Measurements from ENCODE around the gene FIS1.

Gene FIS1

DNA sequence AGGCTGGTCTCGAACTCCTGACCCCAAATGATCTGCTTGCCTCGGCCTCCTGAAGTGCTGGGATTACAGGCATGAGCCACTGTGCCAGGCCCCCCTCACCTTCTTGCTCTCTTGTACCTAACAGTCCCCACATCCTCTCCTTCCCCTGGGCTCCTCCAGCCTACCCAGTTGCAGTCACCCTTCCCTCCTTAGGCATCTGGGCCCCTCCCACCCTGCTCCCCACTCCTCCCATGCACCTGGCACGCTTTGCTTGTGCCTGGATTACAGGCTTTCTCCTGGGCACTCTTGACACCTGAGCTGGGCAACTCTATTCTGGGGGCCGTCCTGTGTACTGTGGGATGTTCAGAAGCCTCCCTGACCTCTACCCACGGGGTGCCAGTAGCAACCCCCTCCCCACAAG lies 10.2 kb downstream of the FIS1 start:
- no peak for DNase-seq (ENCODE audit: low read depth in 2 of 2)

DNA sequence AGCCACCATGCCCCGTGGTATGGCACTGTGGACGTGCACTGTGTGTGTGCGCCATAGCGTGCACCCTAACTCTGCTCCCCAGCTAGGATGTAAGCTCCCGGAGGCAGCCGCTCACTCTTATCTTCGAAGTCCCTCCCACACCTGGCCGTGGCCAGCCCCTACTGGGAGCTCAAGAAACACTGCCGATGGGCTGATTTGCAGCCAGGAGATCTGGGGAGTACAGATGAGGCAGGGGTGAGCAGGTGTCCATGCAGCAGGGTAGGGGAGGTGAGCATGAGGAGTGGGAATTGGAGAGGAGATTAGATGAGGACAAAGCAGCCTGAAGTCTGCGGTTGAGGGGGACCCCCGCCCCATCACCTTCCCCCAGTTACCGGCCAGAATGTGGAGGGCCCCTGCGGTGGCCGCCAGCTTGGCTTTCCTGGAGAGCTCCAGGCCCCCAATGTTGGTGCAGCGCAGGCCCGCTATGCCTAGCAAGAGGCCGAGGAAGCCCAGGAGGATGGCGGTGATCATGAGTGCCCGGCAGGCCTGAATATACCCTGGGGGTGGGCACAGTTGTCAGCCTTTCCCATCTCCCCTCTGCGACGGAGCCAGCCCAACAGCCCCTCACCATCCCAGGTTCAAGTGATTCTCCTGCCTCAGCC lies 10.9 kb downstream of the FIS1 start:
- DNase-seq (ENCODE audit: low read depth in 2 of 2): no peak

DNA sequence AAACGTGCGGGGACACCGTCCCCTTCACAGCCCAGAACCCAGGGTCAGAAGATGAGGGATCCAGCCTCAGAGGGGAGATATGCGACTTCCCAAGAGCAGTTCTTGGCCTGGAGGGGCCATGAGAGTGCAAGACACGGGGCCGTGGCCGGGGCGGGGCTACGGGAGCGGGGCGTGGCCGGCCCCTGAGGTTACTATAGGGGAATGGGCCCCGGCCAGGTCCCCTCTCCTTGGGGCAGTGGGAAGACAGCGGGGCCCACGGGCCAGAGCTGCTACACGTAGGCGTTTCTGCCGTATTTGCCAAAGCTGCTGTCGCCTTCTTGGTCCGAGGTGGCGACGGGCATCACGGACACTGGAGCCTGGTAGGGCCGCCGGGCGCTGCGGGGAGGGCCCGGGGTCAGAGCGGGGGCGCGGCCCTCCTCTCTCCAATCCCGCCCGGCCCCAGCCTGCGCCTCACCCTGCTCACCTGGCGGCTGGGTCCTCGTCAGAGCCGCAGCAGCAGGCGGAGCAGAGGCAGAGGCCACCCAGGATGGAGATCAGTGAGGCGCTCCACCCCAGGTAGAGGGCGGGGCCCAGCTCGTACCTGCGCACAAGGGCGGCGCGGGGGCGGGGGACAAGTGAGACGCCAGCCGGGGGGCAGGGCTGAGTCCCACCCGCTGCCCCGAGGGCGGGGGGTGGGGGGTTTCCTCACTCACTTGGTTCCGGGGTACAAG lies 12.6 kb downstream of the FIS1 start:
- DNase-seq (ENCODE audit: low read depth in 2 of 2): no peak

DNA sequence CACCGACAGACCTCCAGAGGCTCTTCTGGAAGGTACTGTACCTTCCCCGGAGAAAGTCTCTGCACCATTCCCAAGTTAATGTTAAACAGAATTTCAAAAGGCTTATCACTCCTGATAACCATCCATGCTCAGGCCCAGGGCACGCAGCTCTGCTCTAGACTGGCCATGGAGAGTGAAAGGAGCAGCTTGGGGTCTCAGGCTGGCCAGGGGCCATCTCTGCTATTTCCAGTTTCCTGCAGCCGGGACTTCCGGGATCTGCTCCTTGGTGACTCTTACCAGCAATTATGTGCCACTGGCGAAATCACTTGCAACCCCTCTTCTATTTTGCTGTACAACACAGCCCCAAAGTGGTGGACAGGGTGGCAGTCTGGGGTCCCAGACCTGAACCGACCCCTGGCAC lies 13.2 kb downstream of the FIS1 start:
- no peak for DNase-seq (ENCODE audit: low read depth in 2 of 2)

DNA sequence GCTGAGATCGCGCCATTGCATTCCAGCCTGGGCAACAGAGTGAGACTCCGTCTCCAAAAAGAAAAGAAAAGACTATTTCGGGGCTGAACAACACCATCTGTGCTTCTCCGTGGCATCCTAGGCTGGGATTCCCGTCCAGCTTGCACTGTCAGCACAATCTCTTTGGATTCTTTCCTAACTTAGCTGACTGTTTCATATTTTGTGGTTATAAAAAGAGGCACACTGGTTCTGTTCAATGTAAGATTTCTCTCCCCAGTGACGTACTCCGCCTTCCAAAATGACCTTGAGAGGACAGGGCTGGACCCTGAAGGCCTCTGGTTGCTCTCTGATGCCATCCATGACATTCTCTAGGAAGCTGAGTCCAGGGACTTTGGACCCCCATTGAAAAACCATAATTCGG lies 18.2 kb downstream of the FIS1 start:
- no peak for DNase-seq (ENCODE audit: low read depth in 2 of 2)

DNA sequence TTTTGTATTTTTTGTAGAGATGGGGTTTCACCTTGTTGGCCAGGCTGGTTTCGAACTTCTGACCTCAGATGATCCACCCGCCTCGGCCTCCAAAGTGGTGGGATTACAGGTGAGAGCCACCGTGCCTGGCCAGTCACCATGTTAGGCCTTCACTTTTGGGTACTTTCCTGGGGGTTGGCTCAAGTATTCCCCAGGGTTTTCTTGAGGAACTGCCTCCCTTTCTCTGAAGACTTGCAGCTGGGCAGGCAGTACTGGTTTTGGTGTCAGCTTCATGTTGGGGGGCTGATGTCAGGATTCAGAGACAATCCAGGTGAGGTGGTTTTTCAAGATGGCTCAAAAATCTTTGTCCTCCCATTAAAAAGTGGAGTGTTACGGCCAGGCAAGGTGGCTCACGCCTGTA lies 19.2 kb downstream of the FIS1 start:
- DNase-seq (ENCODE audit: low read depth in 2 of 2): no peak

DNA sequence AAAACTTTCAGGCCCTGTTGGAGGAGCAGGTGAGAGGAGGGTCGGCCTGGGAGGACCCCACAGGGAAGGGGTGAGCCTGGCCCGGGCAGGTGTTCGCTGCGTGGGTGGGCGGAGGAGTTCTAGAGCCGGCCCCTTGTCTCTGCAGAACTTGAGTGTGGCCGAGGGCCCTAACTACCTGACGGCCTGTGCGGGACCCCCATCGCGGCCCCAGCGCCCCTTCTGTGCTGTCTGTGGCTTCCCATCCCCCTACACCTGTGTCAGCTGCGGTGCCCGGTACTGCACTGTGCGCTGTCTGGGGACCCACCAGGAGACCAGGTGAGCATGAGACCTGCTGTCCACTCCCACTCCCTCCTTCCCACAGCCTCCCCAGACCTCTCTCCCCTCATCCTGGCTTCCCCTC lies 21.4 kb downstream of the FIS1 start:
- DNase-seq (ENCODE audit: low read depth in 2 of 2): no peak

DNA sequence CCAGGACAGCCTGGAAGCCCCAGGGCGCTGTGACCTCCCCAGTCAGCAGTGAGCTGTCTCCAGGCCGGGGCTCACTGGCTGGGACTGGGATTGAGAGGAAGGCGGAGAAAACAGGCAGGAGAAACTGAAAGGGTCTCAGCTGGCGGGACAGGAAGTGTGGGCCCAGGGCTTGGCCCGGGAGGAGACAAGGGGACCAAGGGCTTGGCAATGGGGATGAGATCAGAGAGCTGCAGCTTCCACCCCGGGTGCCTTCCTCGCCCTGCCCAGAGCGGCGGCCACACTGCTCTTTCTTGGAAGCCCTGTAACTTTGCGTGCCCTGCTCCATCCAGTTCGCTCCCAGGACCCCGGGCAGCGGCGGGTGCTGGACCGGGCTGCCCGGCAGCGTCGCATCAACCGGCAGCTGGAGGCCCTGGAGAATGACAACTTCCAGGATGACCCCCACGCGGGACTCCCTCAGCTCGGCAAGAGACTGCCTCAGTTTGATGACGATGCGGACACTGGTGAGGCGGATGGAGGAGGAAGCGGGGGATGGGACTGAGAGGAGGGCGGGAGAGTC lies 22.5 kb downstream of the FIS1 start:
- no peak for DNase-seq (ENCODE audit: low read depth in 2 of 2)

DNA sequence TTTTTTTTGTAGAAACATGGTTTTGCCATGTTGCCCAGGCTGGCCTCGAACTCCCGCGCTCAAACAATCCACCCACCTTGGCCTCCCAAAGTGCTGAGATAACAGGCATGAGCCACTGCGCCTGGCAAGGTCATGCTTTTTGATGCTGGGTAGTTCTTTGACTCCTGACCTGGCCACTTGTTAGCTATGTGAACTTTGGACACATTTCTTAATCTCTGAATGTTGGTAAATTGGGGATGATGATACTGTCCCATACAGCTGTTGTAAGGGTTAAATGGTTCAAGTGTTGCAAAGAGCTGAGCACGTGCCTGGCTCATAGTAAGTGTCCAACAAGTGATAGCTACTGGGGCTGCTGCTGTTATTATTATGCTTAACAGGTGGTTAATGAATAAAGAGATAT lies 24.6 kb downstream of the FIS1 start:
- no peak for DNase-seq (ENCODE audit: low read depth in 2 of 2)

DNA sequence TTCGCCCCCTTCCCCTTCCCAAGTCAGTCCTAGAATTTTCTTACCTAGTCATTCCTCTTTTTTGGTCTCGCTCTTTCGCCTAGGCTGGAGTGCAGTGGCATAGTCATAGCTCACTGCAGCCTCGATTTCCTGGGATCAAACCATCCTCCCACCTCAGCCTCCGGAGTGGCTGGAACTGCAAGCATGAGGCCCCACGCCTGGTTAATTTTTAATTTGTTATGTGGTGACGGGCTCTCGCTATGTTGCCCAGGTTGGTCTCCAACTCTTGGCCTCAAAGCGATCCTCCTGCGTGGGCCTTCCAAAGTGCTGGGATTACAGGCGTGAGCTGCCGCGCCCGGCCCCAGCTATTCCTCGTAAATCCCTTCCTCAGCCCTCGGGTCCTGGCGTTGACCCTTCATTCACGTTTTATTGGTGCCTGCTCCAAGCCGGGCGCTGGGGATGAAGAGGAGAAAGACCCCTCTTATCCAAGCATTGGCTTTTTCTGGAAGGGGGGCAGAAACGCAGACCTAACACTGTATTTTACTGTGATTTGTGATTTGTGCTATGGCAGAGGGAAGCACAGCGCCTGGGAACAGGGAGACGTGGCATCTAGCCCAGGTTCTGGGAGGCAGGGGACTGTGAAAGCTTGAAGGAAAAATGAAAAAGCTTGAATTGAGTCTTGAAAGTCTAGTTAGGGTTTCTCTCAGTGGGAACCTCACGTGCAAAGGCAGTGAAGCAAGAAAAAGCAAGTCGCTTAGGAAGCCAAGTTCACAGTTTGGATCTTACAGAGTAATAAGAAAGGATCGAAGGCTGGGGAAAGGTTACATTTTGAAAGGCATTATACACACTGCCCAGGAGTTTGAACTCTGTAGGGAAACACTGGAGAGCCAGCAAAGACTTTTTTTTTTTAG lies 26.4 kb downstream of the FIS1 start:
- DNase-seq (ENCODE audit: low read depth in 2 of 2): no peak

DNA sequence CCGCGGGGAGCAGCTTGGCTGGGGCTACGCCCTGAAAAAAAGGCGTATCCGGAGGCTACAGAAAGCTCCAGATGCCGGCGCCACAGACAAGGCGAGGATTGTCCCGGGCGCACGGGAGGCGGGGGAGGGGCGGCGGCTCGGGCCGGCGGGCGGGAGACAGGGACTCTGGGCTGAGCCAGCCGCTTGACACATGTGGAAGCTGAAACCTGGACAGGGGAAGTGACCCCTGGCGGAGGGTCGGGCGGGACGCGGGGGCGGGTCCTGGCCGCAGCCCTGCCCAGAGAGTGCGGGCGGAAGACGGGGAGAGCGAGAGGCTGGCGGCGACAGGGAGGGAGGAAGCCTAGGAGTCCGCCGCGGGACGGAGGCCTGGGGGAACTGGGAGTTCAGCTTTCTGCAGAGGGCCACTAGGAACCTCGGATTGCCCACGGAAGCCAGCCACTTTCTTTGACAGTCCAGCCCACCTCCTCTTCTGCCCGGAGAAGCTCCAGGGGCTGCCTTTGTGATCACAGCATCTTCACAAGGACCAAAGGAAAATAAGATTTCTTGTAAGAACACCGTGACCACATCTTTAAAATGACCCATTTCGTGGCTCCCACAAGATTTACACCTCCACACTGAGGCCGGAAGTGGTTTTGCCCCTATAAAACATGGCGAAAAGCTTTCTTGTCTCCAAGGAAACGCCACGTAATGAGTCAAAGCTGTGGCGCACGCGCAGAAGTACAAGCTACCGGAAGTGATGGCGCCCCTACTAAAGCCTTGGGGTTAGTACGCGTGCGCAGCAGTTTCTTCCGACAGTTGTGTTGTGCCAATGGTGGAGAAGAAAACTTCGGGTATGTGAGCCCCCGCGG lies 27.3 kb downstream of the FIS1 start, which contains the start of the genes PLOD3 and ZNHIT1:
PLOD3 (minus strand) TSS at position 194 of the 848 bp plus-strand sequence. CDS start 307 bp downstream, outside the sequence.
ZNHIT1 (plus strand) TSS at position 778 of the 848 bp plus-strand sequence; CDS start at position 809, 31 bp downstream.
- peak; percentile 89 to 93 for DNase-seq (ENCODE audit: low read depth in 2 of 2)

DNA sequence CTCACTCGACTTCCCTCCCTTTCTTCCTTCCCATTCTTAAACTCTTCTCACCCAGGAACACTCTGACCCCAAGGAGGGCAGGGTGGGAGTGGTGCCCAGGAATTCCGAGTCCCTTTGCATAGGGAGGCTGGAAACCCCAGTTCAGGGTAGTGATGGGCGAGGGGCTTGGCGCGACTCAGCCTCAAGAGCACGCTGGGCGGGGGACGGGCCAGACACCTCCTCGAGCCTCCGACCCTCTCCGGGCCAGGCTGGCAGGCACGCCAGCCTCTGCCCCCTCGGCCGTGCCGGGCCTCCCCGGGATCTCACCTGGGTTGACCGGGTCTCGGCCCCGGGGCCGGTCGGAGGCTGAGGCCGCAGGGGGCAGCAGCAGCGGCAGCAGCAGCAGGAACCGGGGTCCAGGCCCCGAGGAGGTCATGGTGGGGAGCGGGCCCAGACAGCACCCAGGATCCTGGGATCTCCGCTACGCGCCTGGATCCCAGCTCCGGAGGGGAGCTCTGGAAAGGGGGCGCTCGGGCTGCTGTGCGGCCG lies 28.0 kb downstream of the FIS1 start:
- DNase-seq (ENCODE audit: low read depth in 2 of 2): no peak

DNA sequence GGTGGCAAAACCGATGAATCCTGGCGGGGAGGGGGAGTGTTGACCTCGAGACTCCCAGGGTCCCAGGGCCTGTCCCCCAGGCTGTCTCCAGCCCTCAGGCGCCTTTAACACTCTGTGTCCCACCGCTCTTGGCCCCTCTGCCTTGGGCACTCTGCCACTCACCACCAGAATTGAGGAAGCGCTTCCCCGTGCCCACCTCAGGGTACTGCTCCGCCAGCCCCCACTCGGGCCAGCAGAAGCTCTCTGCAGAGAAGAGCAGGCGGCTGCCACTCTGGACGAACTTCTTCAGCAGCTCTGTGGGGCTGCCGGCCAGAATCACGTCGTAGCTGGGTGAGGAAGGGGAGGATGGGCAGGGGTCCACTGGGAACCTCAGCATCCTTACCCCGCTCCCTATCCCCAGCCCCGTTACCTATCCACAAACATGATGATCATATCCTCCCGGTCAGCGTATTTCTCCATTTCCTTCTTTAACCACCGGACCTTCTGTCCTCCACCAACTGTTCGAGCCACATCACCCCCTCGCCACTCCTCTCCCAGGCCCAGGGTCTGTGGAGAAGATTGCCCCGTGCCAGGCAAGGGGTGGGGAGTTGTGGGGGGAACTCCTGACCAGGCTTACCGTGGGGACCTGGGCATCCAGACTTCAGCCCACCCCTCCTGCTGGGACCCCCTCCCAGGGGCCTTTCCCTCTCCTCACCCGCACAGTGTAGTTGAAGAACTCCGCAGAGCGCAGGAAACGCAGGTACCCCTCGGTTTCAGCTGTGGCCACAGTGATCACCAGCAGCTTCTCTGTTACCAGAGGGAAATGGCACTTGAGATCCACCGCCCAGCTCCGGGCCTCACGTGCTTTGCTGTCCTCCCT lies 28.7 kb downstream of the FIS1 start:
- DNase-seq (ENCODE audit: low read depth in 2 of 2): no peak

DNA sequence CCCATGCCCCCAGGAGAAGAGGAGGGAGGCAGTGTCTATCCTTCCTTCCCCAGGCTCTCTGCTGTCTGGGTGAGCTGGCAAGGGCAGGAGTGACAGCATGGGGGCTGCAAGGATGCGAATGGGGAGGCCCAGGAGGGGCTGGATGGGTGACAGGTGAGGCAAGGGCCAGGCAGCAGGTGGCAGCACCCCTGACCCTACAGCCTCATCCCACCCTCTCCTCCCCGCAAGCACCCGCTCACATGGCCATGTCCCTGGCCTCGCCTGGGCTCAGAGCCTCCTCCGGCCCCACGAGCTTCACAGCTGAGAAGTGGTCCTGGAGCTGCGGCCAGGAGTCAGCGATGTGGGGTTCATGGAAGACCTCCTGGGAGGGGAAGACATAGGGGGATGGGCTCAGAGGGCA lies 32.9 kb downstream of the FIS1 start:
- DNase-seq (ENCODE audit: low read depth in 2 of 2): no peak

DNA sequence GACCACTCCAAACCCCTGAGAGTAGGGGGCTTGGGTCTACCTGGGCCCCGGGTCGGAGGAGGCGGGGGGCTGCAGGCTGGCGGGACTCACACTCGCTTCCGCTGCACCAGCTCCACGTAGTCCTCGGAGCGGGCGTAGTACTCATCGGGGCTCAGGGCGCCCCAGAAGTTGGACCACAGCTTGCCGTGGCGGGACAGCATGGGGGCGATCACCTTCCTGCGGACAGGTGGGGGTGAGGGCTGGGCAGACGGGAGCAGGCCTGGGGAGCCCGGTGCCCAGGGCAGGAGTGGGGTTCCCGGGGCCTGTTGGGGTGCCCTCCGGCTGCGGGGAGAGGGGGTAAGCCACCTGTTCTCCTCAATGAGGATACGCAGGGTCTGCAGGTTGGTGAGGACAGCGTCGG lies 33.4 kb downstream of the FIS1 start:
- no peak for DNase-seq (ENCODE audit: low read depth in 2 of 2)

DNA sequence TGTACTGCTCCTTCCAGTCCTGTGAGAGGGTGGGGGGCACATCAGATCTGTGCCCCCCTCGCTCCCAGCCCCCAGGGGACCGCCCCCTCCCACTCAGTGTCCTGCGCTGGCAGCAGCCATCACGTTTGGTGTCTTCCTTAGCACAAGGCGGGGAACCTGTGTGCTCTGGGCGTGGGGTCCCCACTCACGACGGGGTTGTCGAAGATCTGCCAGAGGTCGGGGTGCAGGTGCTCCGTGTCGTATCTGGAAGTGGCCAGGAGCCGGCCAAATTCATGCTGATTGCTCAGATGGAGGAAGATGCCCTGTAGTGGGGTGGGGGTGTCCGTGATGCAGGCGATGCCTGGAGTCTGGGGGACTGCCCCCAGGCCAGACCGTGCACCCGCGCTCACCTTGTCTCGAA lies 34.7 kb downstream of the FIS1 start:
- DNase-seq (ENCODE audit: low read depth in 2 of 2): no peak

DNA sequence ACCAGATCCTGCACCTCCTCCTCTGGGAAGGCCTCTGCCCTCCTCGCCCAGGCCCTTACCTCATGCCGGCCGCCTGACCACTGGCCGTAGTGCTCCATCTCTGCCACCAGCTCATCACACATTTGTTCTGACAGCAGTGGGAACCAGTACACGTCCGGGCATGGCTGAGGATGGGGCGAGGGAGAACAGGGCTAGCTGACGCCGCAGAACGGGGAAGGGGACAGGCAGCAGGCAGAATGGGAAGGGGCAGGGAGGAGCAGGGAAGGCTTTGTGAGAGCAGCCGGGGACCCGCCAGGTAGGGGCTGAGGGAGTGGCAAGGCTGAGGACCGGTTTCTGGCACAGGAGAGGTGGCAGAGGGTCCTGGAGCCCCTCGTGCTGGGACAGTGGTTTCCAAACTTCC lies 36.1 kb downstream of the FIS1 start:
- no peak for DNase-seq (ENCODE audit: low read depth in 2 of 2)

DNA sequence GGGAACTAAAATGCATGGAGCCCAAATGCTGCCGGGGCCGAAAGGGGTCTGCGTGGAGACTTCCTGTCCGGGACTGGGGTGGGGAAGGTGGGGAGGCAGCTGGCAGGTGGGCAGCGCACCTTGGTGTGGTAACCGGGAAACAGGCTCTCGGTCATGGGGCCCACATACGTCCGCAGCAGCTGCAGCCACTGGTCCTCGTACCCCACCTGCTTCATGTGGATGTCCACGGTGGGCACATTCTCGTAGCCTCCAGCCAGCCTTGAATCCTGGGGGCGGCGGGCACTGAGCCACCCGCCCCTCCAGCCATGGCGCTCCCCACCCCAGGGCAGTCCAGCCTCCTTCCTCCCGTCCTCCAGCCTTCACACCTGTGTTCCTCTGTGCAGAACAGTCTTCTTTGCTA lies 37.4 kb downstream of the FIS1 start:
- no peak for DNase-seq (ENCODE audit: low read depth in 2 of 2)

DNA sequence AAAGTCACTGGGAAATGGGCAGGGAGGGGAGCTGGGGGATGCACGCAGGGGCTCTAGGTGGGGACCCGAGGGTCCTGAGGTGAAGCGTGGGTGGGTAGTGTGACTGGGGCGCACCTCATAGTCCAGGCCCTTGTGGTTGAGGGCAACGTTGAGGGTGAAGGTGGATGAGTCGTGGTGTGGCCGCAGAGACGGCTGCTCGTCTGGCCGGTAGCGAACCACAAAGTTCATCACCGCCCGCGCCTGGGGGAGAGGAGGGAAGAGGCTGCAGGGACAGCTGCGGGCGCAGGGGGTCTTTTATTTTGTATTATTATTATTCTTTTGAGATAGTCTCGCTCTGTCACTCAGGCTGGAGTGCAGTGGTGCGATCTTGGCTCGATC lies 38.2 kb downstream of the FIS1 start:
- DNase-seq (ENCODE audit: low read depth in 2 of 2): no peak
